Osteocyte (in vitro differentiated cells): ENCODE results near the gene TACC2. TPM values are rescaled to one million over a fixed set of nuclear protein-coding genes. Genes with fewer than 3 reads are reported as not detected.

Experiments used
- DNase-seq: peaks from one replicate; pipeline ENCODE4 v3.0.0; 2021; ENCODE audit warnings: mixed read lengths; ENCODE audit not compliant: unreplicated experiment; ENCODE audit errors: extremely low spot score
- H3K27ac Mint-ChIP-seq: one replicate; pipeline ENCODE4 v1.8.0; 2021; ENCODE audit warnings: mild to moderate bottlenecking, mixed read lengths; ENCODE audit not compliant: unreplicated experiment
- H3K27me3 Mint-ChIP-seq: one replicate; pipeline ENCODE4 v1.8.0; 2021; ENCODE audit warnings: mixed read lengths; ENCODE audit not compliant: unreplicated experiment
- H3K36me3 Mint-ChIP-seq: one replicate; pipeline ENCODE4 v1.8.0; 2021; ENCODE audit warnings: mixed read lengths; ENCODE audit not compliant: unreplicated experiment
- H3K4me1 Mint-ChIP-seq: one replicate; pipeline ENCODE4 v1.8.0; 2021; ENCODE audit warnings: mixed read lengths; ENCODE audit not compliant: unreplicated experiment
- H3K4me3 Mint-ChIP-seq: one replicate; pipeline ENCODE4 v1.8.0; 2021; ENCODE audit warnings: mild to moderate bottlenecking, moderate library complexity, mixed read lengths; ENCODE audit not compliant: unreplicated experiment
- H3K9me3 Mint-ChIP-seq: one replicate; pipeline ENCODE4 v1.8.0; 2021; ENCODE audit warnings: mixed read lengths; ENCODE audit not compliant: unreplicated experiment
- total RNA-seq: library from RNA; stranded (reverse); gene quantifications from 2 replicates; pipeline ENCODE4 v1.2.1, GENCODE V29; 2021
- TF ChIP-seq, protein P1 (sequence below): fragments of 200-600 bp; sonication (generic); IDR thresholded peaks from 2 replicates; pipeline ENCODE4 v1.5.0; 2021; ENCODE audit warnings: antibody characterized with exemption, mild to moderate bottlenecking, moderate library complexity

The TACC2 gene
- total RNA-seq, 1 donor from 2014 or later, result 64.2 TPM

DNA sequence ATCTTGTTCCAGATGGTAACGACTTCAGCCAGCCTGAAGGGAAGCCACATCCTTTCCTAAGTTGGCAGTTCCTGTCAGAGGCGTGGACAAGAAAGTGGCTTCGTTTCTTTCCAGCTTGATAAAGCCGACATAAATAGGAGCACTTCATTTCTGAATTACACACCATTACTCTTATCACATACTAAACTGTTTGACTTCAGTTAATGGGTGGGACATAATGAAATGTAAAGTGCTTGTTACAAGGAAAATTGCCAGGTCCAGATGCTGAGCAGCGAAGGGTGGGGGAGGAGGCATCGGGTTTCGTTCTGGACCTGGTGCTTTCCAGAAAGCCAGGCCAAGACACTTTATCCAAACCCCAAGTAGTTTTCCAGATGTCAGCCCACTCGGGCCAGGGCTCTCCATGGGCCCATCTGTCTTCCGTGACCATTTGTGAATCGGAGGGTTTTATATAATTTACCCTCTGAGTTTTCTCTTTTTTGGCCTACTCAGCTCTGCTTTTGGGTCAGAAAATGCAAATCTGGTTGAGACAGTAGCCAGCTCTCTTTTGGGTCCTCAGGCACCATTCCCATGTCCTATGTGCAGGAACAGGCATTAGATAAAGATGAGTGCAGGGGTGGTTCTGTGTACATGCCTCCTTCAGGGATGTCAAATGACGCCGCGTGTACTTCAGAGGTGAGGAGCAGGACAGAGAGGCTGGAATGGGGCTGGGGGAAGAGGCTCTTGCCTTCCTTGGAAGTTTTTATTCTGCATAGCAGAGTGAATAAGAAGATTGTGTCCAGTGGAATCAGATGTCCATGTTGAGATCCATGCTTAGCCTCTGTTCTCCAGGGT, 90.2 kb downstream of the TACC2 start:
- Mint-ChIP-seq H3K4me1 (no peaks in the 10 kb centered on the region), H3K9me3 (no peaks in the 10 kb centered on the region), H3K4me3 (no peak overlapping the region), H3K27ac (no peak overlapping the region), H3K36me3 (no peaks in the 10 kb centered on the region), H3K27me3 (peaks cover 6% of the 10 kb centered on the region)
- no peak for DNase-seq
- TF ChIP-seq, protein P1, sequence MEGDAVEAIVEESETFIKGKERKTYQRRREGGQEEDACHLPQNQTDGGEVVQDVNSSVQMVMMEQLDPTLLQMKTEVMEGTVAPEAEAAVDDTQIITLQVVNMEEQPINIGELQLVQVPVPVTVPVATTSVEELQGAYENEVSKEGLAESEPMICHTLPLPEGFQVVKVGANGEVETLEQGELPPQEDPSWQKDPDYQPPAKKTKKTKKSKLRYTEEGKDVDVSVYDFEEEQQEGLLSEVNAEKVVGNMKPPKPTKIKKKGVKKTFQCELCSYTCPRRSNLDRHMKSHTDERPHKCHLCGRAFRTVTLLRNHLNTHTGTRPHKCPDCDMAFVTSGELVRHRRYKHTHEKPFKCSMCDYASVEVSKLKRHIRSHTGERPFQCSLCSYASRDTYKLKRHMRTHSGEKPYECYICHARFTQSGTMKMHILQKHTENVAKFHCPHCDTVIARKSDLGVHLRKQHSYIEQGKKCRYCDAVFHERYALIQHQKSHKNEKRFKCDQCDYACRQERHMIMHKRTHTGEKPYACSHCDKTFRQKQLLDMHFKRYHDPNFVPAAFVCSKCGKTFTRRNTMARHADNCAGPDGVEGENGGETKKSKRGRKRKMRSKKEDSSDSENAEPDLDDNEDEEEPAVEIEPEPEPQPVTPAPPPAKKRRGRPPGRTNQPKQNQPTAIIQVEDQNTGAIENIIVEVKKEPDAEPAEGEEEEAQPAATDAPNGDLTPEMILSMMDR, result no peak

DNA sequence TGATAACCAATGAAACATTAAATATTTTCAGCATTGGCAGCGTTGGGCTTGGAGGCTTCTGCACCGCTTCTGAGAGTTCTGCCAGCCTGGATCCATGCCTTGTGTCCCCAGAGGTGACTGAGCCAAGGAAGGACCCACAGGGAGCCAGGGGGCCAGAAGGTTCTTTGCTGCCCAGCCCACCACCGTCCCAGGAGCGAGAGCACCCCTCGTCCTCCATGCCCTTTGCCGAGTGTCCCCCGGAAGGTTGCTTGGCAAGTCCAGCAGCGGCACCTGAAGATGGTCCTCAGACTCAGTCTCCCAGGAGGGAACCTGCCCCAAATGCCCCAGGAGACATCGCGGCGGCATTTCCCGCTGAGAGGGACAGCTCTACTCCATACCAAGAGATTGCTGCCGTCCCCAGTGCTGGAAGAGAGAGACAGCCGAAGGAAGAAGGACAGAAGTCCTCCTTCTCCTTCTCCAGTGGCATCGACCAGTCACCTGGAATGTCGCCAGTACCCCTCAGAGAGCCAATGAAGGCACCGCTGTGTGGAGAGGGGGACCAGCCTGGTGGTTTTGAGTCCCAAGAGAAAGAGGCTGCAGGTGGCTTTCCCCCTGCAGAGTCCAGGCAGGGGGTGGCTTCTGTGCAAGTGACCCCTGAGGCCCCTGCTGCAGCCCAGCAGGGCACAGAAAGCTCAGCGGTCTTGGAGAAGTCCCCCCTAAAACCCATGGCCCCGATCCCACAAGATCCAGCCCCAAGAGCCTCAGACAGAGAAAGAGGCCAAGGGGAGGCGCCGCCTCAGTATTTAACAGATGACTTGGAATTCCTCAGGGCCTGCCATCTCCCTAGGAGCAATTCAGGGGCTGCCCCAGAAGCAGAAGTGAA, 93.9 kb downstream of the TACC2 start:
- TF ChIP-seq, protein P1, result no peak
- Mint-ChIP-seq H3K27ac (no peak overlapping the region), H3K4me3 (no peak overlapping the region), H3K4me1 (no peaks in the 10 kb centered on the region), H3K9me3 (no peaks in the 10 kb centered on the region), H3K27me3 (peaks cover 19% of the 10 kb centered on the region), H3K36me3 (no peaks in the 10 kb centered on the region)
- DNase-seq, result no peak

DNA sequence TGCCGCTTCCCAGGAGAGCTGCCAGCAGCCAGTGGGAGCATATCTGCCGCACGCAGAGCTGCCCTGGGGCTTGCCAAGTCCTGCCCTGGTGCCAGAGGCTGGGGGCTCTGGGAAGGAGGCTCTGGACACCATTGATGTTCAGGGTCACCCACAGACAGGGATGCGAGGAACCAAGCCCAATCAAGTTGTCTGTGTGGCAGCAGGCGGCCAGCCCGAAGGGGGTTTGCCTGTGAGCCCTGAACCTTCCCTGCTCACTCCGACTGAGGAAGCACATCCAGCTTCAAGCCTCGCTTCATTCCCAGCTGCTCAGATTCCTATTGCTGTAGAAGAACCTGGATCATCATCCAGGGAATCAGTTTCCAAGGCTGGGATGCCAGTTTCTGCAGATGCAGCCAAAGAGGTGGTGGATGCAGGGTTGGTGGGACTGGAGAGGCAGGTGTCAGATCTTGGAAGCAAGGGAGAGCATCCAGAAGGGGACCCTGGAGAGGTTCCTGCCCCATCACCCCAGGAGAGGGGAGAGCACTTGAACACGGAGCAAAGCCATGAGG, 94.6 kb downstream of the TACC2 start:
- Mint-ChIP-seq H3K9me3 (no peaks in the 10 kb centered on the region), H3K4me3 (no peak overlapping the region), H3K27me3 (peaks cover 19% of the 10 kb centered on the region), H3K36me3 (no peaks in the 10 kb centered on the region), H3K27ac (no peak overlapping the region), H3K4me1 (no peaks in the 10 kb centered on the region)
- no peak for DNase-seq
- TF ChIP-seq, protein P1, result no peak

DNA sequence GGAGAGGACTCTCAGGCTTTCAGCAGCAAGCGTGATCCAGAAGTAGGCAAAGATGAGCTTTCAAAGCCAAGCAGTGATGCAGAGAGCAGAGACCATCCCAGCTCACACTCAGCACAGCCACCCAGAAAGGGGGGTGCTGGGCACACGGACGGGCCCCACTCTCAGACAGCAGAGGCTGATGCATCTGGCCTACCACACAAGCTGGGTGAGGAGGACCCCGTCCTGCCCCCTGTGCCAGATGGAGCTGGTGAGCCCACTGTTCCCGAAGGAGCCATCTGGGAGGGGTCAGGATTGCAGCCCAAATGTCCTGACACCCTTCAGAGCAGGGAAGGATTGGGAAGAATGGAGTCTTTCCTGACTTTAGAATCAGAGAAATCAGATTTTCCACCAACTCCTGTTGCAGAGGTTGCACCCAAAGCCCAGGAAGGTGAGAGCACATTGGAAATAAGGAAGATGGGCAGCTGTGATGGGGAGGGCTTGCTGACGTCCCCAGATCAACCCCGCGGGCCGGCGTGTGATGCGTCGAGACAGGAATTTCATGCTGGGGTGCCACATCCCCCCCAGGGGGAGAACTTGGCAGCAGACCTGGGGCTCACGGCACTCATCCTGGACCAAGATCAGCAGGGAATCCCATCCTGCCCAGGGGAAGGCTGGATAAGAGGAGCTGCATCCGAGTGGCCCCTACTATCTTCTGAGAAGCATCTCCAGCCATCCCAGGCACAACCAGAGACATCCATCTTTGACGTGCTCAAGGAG, 95.5 kb downstream of the TACC2 start:
- Mint-ChIP-seq H3K27ac (no peak overlapping the region), H3K4me3 (no peak overlapping the region), H3K9me3 (no peaks in the 10 kb centered on the region), H3K4me1 (no peaks in the 10 kb centered on the region), H3K27me3 (peaks cover 19% of the 10 kb centered on the region), H3K36me3 (no peaks in the 10 kb centered on the region)
- no peak for DNase-seq
- TF ChIP-seq, protein P1, result no peak
